Fibroblast of villous mesenchyme (primary cell): ENCODE measurements around the gene WRNIP1. TPM values are rescaled to one million over a fixed set of nuclear protein-coding genes. Genes with fewer than 3 reads are reported as not detected.

ENCODE experiments used
- DNase-seq: peaks from one replicate; pipeline ENCODE4 v3.0.0-alpha.2; 2010; ENCODE audit warnings: low read depth
- H3K4me3 ChIP-seq: 2 replicates; pipeline ENCODE4 v1.5.1; 2011; ENCODE audit warnings: low read depth, mild to moderate bottlenecking, low read length
- total RNA-seq: library from RNA; depleted of rRNA; stranded (reverse); fragments of >200 nt; gene quantifications from 2 replicates; pipeline ENCODE4 v1.2.3, GENCODE V29; 2012
- TF ChIP-seq, protein P1 (sequence below): IDR thresholded peaks from 2 replicates; pipeline ENCODE4 v1.5.1; 2012; ENCODE audit warnings: low read depth, mild to moderate bottlenecking, low read length; ENCODE audit not compliant: insufficient read depth

The WRNIP1 gene
- total RNA-seq, 1 donor = 38.0 TPM

DNA sequence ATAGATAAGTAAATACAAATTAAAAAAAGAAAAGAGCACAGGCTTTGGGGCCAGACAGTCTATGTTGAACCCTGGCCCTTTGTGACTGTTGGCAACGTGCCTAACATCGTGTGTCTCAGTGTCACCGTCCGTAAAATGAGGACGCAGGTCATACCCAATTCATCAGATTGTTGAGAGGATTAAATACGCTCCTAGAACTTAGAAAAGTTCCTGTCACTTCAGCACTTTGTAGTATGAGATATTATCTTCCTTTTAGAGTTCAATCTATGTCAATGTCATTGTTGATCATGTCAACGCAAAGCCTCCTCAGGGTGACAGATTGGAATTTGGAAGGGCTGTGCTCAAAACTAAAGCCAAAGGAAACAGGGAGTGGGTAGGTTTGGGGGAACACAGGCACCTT, 54.8 kb downstream of the WRNIP1 start:
- DNase-seq = no peak
- no peak overlapping the region for H3K4me3 ChIP-seq
- TF ChIP-seq, protein P1, sequence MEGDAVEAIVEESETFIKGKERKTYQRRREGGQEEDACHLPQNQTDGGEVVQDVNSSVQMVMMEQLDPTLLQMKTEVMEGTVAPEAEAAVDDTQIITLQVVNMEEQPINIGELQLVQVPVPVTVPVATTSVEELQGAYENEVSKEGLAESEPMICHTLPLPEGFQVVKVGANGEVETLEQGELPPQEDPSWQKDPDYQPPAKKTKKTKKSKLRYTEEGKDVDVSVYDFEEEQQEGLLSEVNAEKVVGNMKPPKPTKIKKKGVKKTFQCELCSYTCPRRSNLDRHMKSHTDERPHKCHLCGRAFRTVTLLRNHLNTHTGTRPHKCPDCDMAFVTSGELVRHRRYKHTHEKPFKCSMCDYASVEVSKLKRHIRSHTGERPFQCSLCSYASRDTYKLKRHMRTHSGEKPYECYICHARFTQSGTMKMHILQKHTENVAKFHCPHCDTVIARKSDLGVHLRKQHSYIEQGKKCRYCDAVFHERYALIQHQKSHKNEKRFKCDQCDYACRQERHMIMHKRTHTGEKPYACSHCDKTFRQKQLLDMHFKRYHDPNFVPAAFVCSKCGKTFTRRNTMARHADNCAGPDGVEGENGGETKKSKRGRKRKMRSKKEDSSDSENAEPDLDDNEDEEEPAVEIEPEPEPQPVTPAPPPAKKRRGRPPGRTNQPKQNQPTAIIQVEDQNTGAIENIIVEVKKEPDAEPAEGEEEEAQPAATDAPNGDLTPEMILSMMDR = no peak

DNA sequence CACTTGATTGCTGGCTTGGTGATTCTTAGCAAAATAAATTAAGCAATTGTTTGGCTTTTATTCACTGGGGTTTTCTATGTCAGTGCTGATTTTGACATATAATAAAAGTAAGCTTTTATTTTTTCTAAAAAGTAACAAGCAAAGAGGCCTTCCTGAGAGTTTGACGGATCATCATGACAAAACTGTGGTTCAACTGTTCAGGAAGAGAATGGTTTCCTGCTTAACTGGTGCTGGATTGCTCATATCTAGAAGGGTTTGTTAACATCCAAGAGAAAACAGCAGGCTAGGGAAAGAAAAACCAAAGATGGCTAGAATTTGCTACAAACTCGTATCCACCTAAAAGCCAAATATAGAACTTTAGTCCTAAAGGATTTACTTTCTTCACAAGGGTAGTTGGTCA, 55.2 kb downstream of the WRNIP1 start:
- no peak overlapping the region for H3K4me3 ChIP-seq
- DNase-seq = no peak
- TF ChIP-seq, protein P1 = no peak

DNA sequence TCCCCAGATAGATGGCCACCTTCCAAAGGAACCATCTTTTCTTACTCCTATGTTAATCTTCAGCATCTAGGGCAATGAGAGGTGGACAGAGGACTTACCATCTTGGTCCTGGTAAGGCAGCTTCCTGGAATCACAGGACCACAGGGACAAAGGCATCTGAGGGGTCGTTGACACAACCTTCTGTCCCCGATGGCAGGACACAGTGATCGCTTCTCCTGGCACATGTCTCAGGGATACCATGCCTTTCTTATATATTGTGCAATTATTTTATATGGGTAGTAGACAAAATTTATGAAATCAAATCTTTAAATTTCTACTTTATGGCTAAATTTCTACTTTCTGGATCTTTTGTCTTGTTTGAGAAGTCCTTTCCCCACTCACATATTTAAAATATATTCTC, 56.4 kb downstream of the WRNIP1 start:
- TF ChIP-seq, protein P1 = no peak
- no peak overlapping the region for H3K4me3 ChIP-seq
- no peak for DNase-seq

DNA sequence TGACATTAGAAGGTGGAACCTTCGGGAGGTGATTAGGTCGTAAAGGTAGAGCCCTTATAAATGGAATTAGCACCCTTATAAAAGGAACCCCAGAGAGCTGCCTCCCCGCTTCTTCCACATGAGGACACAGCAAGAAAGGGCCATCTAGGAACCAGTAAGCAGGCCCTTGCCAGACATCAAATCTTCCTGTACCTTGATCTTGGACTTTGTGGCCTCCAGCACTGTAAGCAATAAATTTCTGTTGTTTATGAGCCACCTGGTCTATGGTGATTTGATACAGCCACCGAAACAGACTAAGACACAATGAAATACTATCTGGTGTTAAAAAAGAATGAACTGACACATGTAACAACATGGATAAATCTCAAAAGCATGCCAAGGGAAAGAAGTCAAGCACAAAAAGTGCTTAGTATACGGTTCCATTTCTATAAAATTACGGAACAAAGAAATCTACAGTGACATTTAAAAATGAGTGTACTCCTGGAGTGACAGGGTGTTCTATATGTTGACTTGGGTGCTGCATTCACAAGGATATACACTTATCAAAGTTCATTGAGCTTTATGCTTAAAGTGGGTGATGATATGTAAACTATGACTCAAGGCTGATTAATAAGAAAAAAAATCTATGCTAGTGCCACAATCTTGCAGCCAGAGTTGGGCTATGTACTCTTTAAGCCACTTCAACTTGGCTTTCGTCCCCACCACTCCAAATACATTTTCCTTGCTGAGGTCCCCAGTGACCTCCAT, 58.1 kb downstream of the WRNIP1 start:
- no peak for DNase-seq
- no peak overlapping the region for H3K4me3 ChIP-seq
- TF ChIP-seq, protein P1 = no peak

DNA sequence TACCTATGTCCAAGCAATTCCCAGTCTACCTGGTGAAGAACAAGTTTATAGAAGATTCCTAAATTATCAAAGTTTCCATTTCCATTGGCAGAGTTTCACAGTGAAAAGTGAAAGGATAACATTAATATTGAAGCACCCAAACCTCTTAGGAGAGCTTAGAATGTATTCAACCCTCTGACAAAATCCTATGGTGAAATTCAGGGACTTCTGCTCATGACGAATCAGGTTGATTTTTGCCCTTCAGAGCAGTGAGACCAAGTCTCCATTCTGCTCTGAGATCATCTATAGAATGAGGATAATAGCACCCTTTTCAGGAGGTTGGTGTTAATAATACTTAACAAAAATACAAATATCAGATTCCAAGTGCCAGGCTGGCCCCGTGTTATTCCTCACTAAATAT, 60.9 kb downstream of the WRNIP1 start:
- no peak overlapping the region for H3K4me3 ChIP-seq
- TF ChIP-seq, protein P1 = no peak
- DNase-seq = no peak

- DNase-seq = no peak
- no peak overlapping the region for H3K4me3 ChIP-seq
- TF ChIP-seq, protein P1 = no peak
Observed at GRCh38 chr6:2827142-2827541, 61.9 kb downstream of the WRNIP1 start.

DNA sequence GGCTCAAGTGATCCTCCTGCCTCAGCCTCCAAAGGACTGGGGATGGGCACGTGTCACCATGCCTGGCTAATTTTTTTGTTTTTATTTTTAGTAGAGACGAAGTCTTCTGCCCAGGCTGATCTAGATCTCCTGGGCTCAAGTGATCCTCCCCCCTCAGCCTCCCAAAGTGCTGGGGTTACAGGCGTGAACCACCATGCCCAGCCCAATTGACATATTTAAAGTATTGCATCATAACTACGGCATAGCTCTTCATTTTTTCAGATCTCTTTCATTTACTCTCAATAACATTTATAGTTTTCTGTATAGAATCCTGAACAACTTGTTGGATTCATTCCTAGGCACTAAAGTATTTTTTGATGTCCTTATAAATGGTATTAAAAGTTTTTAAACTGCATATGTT, 63.4 kb downstream of the WRNIP1 start:
- H3K4me3 ChIP-seq = no peak overlapping the region
- no peak for DNase-seq
- TF ChIP-seq, protein P1 = no peak
